Caco-2 (cell line): Measurements from ENCODE around the gene ICA1. TPM values are rescaled to one million over a fixed set of nuclear protein-coding genes. Genes with fewer than 3 reads are reported as not detected.

Experiments used
- BruUV-seq: library from RNA; stranded (reverse); fragments of 400-500 nt; replicated peaks from 2 replicates; lab custom pipeline; 2021; lab: Mats Ljungman, UMichigan
- CTCF ChIA-PET: fragments of 300-600 bp; sonication (Branson Sonifier 250); formaldehyde crosslinking; loops from one replicate; lab custom pipeline; 2022; ENCODE audit warnings: antibody characterized with exemption; lab: Charles Lee
- POLR2A ChIA-PET: fragments of 300-600 bp; sonication (Branson Sonifier 250); formaldehyde crosslinking; loops from one replicate; lab custom pipeline; 2022; ENCODE audit warnings: antibody characterized with exemption; lab: Charles Lee
- DNase-seq, 2 experiments: peaks; one replicate each; pipeline versions ENCODE4 v3.0.0 to v3.0.0-alpha.2; 2020 to 2022
- H3K27me3 ChIP-seq: replicated peaks from 2 replicates; pipeline ENCODE4 v1.6.0; 2011; ENCODE audit warnings: low read length; ENCODE audit not compliant: control insufficient read depth, insufficient read depth
- H3K36me3 ChIP-seq: 2 replicates; pipeline ENCODE4 v1.5.1; 2011; ENCODE audit warnings: low read length; ENCODE audit not compliant: control insufficient read depth, insufficient read depth
- H3K4me1 ChIP-seq: fragments of 250-450 bp; sonication (Bioruptor Pico); 2 replicates; pipeline ENCODE4 v1.5.1; 2020; ENCODE audit warnings: mild to moderate bottlenecking
- H3K4me3 ChIP-seq: 2 replicates; pipeline ENCODE4 v1.5.1; 2011; ENCODE audit warnings: low read depth, mild to moderate bottlenecking, control low read depth, low read length
- H3K9me3 ChIP-seq: fragments of 250-450 bp; sonication (Bioruptor Pico); 2 replicates; pipeline ENCODE4 v1.5.1; 2020; ENCODE audit warnings: mild to moderate bottlenecking, moderate library complexity
- H3K27ac Mint-ChIP-seq: one replicate; pipeline ENCODE4 v1.8.0; 2022; ENCODE audit warnings: mixed read lengths; ENCODE audit not compliant: unreplicated experiment
- H3K27me3 Mint-ChIP-seq: one replicate; pipeline ENCODE4 v1.8.0; 2022; ENCODE audit warnings: mixed read lengths; ENCODE audit not compliant: insufficient read depth, unreplicated experiment
- H3K36me3 Mint-ChIP-seq: one replicate; pipeline ENCODE4 v1.8.0; 2022; ENCODE audit warnings: mild to moderate bottlenecking, mixed read lengths; ENCODE audit not compliant: insufficient read depth, unreplicated experiment
- H3K4me1 Mint-ChIP-seq: one replicate; pipeline ENCODE4 v1.8.0; 2022; ENCODE audit warnings: low read depth, mixed read lengths; ENCODE audit not compliant: unreplicated experiment
- H3K4me3 Mint-ChIP-seq: one replicate; pipeline ENCODE4 v1.8.0; 2022; ENCODE audit warnings: mild to moderate bottlenecking, moderate library complexity, mixed read lengths; ENCODE audit not compliant: unreplicated experiment
- H3K9me3 Mint-ChIP-seq: one replicate; pipeline ENCODE4 v1.8.0; 2022; ENCODE audit warnings: mixed read lengths; ENCODE audit not compliant: unreplicated experiment
- CTCF ChIP-seq, 2 experiments: fragments of 200-600 bp in 1 of 2; IDR thresholded peaks; 1 replicate in 1 of 2; 2 replicates in 1 of 2; pipeline versions ENCODE4 v1.5.1 to v1.8.0; 2011 to 2022; ENCODE audit warnings: antibody characterized with exemption in 1 of 2, control low read depth in 1 of 2, inconsistent platforms in 1 of 2, low read depth in 1 of 2, low read length in 1 of 2, mild to moderate bottlenecking in 1 of 2, moderate library complexity in 1 of 2; ENCODE audit not compliant: insufficient read depth in 1 of 2, severe bottlenecking in 1 of 2, unreplicated experiment in 1 of 2
- intact Hi-C: fragments of 100-400 bp; cut with micrococcal nuclease; formaldehyde crosslinking; loops from one replicate; pipeline ENCODE4 v1.10.0; 2022; ENCODE audit not compliant: unreplicated experiment
- total RNA-seq: library from RNA; stranded (reverse); gene quantifications from 2 replicates; pipeline ENCODE4 v1.2.3, GENCODE V29; 2022

Gene ICA1
- total RNA-seq, 1 experiment from 2014 or later: 34.2 TPM

GRCh38 chr7:8254215-8254614 is 7.8 kb downstream of the ICA1 start:
- no TSS peak for BruUV-seq
- Histone ChIP-seq H3K4me3 (no peak overlapping the region), H3K36me3 (no peaks in the 10 kb centered on the region), H3K9me3 (no peaks in the 10 kb centered on the region), H3K4me1 (peaks cover 9% of the 10 kb centered on the region; the same call in 1 of the 2 replicates), H3K27me3 (no peaks in the 10 kb centered on the region)
- ChIA-PET POLR2A (no interaction called here), CTCF (no interaction called here)
- no peak for DNase-seq
- intact Hi-C loops: no loop called here
- no peaks in the 10 kb centered on the region for H3K9me3 Mint-ChIP-seq
- H3K4me1 Mint-ChIP-seq: peaks cover 7% of the 10 kb centered on the region
- H3K27ac Mint-ChIP-seq: no peak overlapping the region
- H3K36me3 Mint-ChIP-seq: peaks cover 6% of the 10 kb centered on the region
- no peak overlapping the region for H3K4me3 Mint-ChIP-seq
- TF ChIP-seq CTCF (IDR thresholded peaks at IDR 0.05; ENCODE audit: insufficient read depth in 1 of 2, low read depth in 1 of 2, low read length in 1 of 2, severe bottlenecking in 1 of 2, unreplicated experiment in 1 of 2): no peak
- H3K27me3 Mint-ChIP-seq: no peaks in the 10 kb centered on the region

DNA sequence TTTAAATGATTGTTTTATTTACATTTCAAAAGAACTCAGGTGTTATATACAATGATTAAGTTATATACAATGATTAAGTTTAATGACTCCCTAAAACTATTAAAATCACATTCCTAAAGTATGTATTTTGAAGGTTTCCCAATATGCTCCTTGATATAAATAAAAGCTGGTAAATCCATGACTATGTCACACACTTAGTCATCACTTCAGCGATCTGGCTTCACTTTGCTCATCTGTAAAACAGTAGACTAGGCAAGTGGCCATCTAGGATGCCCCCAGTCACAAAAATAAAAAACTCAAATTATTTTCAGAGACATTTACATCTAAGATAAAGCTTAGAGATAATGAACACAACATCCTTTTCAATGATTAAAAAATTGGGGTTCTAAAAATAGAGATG is 10.8 kb downstream of the ICA1 start:
- no peak for TF ChIP-seq CTCF (IDR thresholded peaks at IDR 0.05; ENCODE audit: insufficient read depth in 1 of 2, low read depth in 1 of 2, low read length in 1 of 2, severe bottlenecking in 1 of 2, unreplicated experiment in 1 of 2)
- Histone ChIP-seq H3K4me1 (peaks cover 4% of the 10 kb centered on the region; the same call in 1 of the 2 replicates), H3K36me3 (no peaks in the 10 kb centered on the region), H3K27me3 (no peaks in the 10 kb centered on the region), H3K4me3 (no peak overlapping the region), H3K9me3 (no peaks in the 10 kb centered on the region)
- intact Hi-C loops: no loop called here
- no peak overlapping the region for H3K27ac Mint-ChIP-seq
- H3K4me1 Mint-ChIP-seq: peaks cover 7% of the 10 kb centered on the region
- DNase-seq: no peak
- H3K4me3 Mint-ChIP-seq: no peak overlapping the region
- no peaks in the 10 kb centered on the region for H3K9me3 Mint-ChIP-seq
- H3K36me3 Mint-ChIP-seq: peaks cover 6% of the 10 kb centered on the region
- POLR2A ChIA-PET: no interaction called here
- CTCF ChIA-PET: no interaction called here
- no TSS peak for BruUV-seq
- no peaks in the 10 kb centered on the region for H3K27me3 Mint-ChIP-seq

- Mint-ChIP-seq H3K4me1 (peaks cover 7% of the 10 kb centered on the region), H3K27ac (no peak overlapping the region), H3K27me3 (no peaks in the 10 kb centered on the region), H3K4me3 (no peak overlapping the region), H3K9me3 (no peaks in the 10 kb centered on the region), H3K36me3 (peaks cover 6% of the 10 kb centered on the region)
- no peak for DNase-seq
- H3K4me1 ChIP-seq: no peaks in the 10 kb centered on the region
- intact Hi-C loops: no loop called here
- BruUV-seq: no TSS peak
- no peaks in the 10 kb centered on the region for H3K9me3 ChIP-seq
- H3K36me3 ChIP-seq: no peaks in the 10 kb centered on the region
- no peak overlapping the region for H3K4me3 ChIP-seq
- ChIA-PET CTCF (no interaction called here), POLR2A (no interaction called here)
- no peaks in the 10 kb centered on the region for H3K27me3 ChIP-seq
- TF ChIP-seq CTCF (IDR thresholded peaks at IDR 0.05; ENCODE audit: insufficient read depth in 1 of 2, low read depth in 1 of 2, low read length in 1 of 2, severe bottlenecking in 1 of 2, unreplicated experiment in 1 of 2): no peak
Measured at GRCh38 chr7:8250547-8250946, 11.4 kb downstream of the ICA1 start.
